Activated CD8-positive, alpha-beta memory T cell treated with anti-CD3 and anti-CD28 coated beads for 36 hours (primary cell): ENCODE data around the gene TGFB3. TPM values are rescaled to one million over a fixed set of nuclear protein-coding genes. Genes with fewer than 3 reads are reported as not detected.
"Not testable (repeated sequence)": the region's sequence is repeated elsewhere in the genome, so short reads cannot be mapped to it uniquely, and the experiment has no call there.

Experiments
- CTCF ChIA-PET: fragments of 350-600 bp; sonication (Branson Sonifier 250); formaldehyde crosslinking; loops from one replicate; lab custom pipeline; 2021; ENCODE audit warnings: antibody characterized with exemption; lab: Charles Lee
- POLR2A ChIA-PET: fragments of 350-600 bp; sonication (Branson Sonifier 250); formaldehyde crosslinking; loops from one replicate; lab custom pipeline; 2021; ENCODE audit warnings: antibody characterized with exemption; lab: Charles Lee
- total RNA-seq, 2 experiments: library from RNA; stranded (reverse); gene quantifications; one replicate each; pipeline ENCODE4 v1.2.3, GENCODE V29; 2021

The TGFB3 gene
- 1 to 10 TPM; 2.3 to 3.0 TPM for total RNA-seq

GRCh38 chr14:75981426-75982265, at the start of gene TGFB3:
Gene TGFB3 (minus strand): TSS chr14:75981995. CDS start chr14:75980893, 1,102 bp downstream.
- ChIA-PET CTCF (interaction anchor here (0.7 to 5.1 kb wide), 8 partner anchors 9 to 273 kb away, joined by 3 to 47 read pairs (median 4); no protein-coding TSS in a partner anchor), POLR2A (no interaction called here)

- CTCF ChIA-PET = no interaction called here
- POLR2A ChIA-PET = no interaction called here
Observed at GRCh38 chr14:76024211-76024907, 42.6 kb upstream of the TGFB3 start.

GRCh38 chr14:76023757-76024156, 42.0 kb upstream of the TGFB3 start:
- CTCF ChIA-PET = no interaction called here

GRCh38 chr14:76022991-76023390, 41.2 kb upstream of the TGFB3 start:
- ChIA-PET CTCF (no interaction called here), POLR2A (no interaction called here)

More at GRCh38 chr14:76023757-76024156, 42.0 kb upstream of the TGFB3 start:
- POLR2A ChIA-PET = no interaction called here

- ChIA-PET CTCF (no interaction called here), POLR2A (no interaction called here)
Observed at GRCh38 chr14:76019676-76020075, 37.9 kb upstream of the TGFB3 start.

GRCh38 chr14:76015668-76016067, 33.9 kb upstream of the TGFB3 start:
- CTCF ChIA-PET = no interaction called here
- POLR2A ChIA-PET = no interaction called here

GRCh38 chr14:76015191-76015590, 33.4 kb upstream of the TGFB3 start:
- POLR2A ChIA-PET = no interaction called here
- CTCF ChIA-PET = no interaction called here

- ChIA-PET CTCF (interaction anchor here (1.1 kb wide), 1 partner anchor 106 kb away, joined by 3 read pairs; no protein-coding TSS in a partner anchor), POLR2A (no interaction called here)
Observed at GRCh38 chr14:76012354-76012753, 30.6 kb upstream of the TGFB3 start.

GRCh38 chr14:76011930-76012329, 30.1 kb upstream of the TGFB3 start:
- CTCF ChIA-PET = no interaction called here
- POLR2A ChIA-PET = no interaction called here

GRCh38 chr14:76009627-76010026, 27.8 kb upstream of the TGFB3 start:
- CTCF ChIA-PET, POLR2A ChIA-PET: not testable (repeated sequence)

- ChIA-PET POLR2A (no interaction called here), CTCF (no interaction called here)
Observed at GRCh38 chr14:76007852-76008251, 26.1 kb upstream of the TGFB3 start.

GRCh38 chr14:76007379-76007778, 25.6 kb upstream of the TGFB3 start:
- ChIA-PET POLR2A (interaction anchor here (0.7 kb wide), 1 partner anchor 13 kb away, joined by 8 read pairs; no protein-coding TSS in a partner anchor), CTCF (no interaction called here)

GRCh38 chr14:76006253-76006652, 24.5 kb upstream of the TGFB3 start:
- ChIA-PET POLR2A (no interaction called here), CTCF (interaction anchor here (1.1 kb wide), 1 partner anchor 297 kb away, joined by 3 read pairs; no protein-coding TSS in a partner anchor)

GRCh38 chr14:76002383-76002782, 20.6 kb upstream of the TGFB3 start:
- POLR2A ChIA-PET = no interaction called here
- CTCF ChIA-PET = no interaction called here

GRCh38 chr14:75999511-76000190, 17.9 kb upstream of the TGFB3 start:
- POLR2A ChIA-PET = no interaction called here
- CTCF ChIA-PET = no interaction called here

- POLR2A ChIA-PET = no interaction called here
- CTCF ChIA-PET = no interaction called here
Observed at GRCh38 chr14:75996488-75996887, 14.7 kb upstream of the TGFB3 start.

GRCh38 chr14:75995372-75996041, 13.7 kb upstream of the TGFB3 start:
- CTCF ChIA-PET = no interaction called here
- POLR2A ChIA-PET = no interaction called here

- POLR2A ChIA-PET = no interaction called here
- CTCF ChIA-PET = interaction anchor here (0.6 kb wide), 1 partner anchor 203 kb away, joined by 3 read pairs; no protein-coding TSS in a partner anchor
Observed at GRCh38 chr14:75993567-75994041, 11.8 kb upstream of the TGFB3 start.

- POLR2A ChIA-PET = no interaction called here
- CTCF ChIA-PET = interaction anchor here (1.0 kb wide), 1 partner anchor 9 kb away, joined by 3 read pairs; no protein-coding TSS in a partner anchor
Observed at GRCh38 chr14:75991753-75992152, 10.0 kb upstream of the TGFB3 start.
